SJSA1 (cell line): ENCODE measurements around the gene IGF2BP2. TPM values are rescaled to one million over a fixed set of nuclear protein-coding genes. Genes with fewer than 3 reads are reported as not detected.

Experiments
- DNase-seq, 2 experiments: peaks; one replicate each; pipeline ENCODE4 v3.0.0-alpha.2; 2015 to 2020; ENCODE audit warnings: low spot score in 2 of 2, low read depth in 1 of 2
- H3K27ac ChIP-seq: fragments of 250-450 bp; sonication (Bioruptor Pico); 2 replicates; pipeline ENCODE4 v1.5.1; 2020; ENCODE audit warnings: mild to moderate bottlenecking, moderate library complexity
- H3K27me3 ChIP-seq: fragments of 250-450 bp; sonication (Bioruptor Pico); replicated peaks from 2 replicates; pipeline ENCODE4 v1.5.1; 2020; ENCODE audit warnings: mild to moderate bottlenecking, moderate library complexity
- H3K36me3 ChIP-seq: fragments of 250-450 bp; sonication (Bioruptor Pico); 2 replicates; pipeline ENCODE4 v1.5.1; 2020; ENCODE audit warnings: mild to moderate bottlenecking
- H3K4me1 ChIP-seq: fragments of 250-450 bp; sonication (Bioruptor Pico); replicated peaks from 2 replicates; pipeline ENCODE4 v1.6.1; 2021; ENCODE audit warnings: mild to moderate bottlenecking
- H3K4me3 ChIP-seq: fragments of 250-450 bp; sonication (Bioruptor Pico); 2 replicates; pipeline ENCODE4 v1.5.1; 2020; ENCODE audit warnings: mild to moderate bottlenecking
- H3K9me3 ChIP-seq: fragments of 250-450 bp; sonication (Bioruptor Pico); replicated peaks from 2 replicates; pipeline ENCODE4 v1.5.1; 2020; ENCODE audit warnings: mild to moderate bottlenecking
- total RNA-seq: library from RNA; depleted of rRNA; stranded (reverse); fragments of >200 nt; shearing (Covaris generic); gene quantifications from 2 replicates; pipeline ENCODE4 v1.2.3, GENCODE V29; 2014; rRNA removed

Gene IGF2BP2
- total RNA-seq, 1 experiment from 2014 or later, result 96.5 TPM

- no peak overlapping the region for H3K27ac ChIP-seq
- H3K4me3 ChIP-seq, result no peak overlapping the region
- H3K9me3 ChIP-seq, result no peaks in the 10 kb centered on the region
These were observed 230.8 kb downstream of the IGF2BP2 start for GRCh38 chr3:185594073-185594472.

More at GRCh38 chr3:185594073-185594472, 230.8 kb downstream of the IGF2BP2 start:
- Histone ChIP-seq H3K4me1 (no peaks in the 10 kb centered on the region), H3K36me3 (peaks cover 19% of the 10 kb centered on the region), H3K27me3 (no peaks in the 10 kb centered on the region)
- DNase-seq, result no peak

Other genes with a start within 250 kb of the IGF2BP2 start
- 29.1 and 62.0 TPM in 2 replicates for gene SENP2, start 238.7 kb downstream of the IGF2BP2 start, total RNA-seq
- 157 and 210 TPM in 2 replicates for gene TRA2B, start 113.0 kb upstream of the IGF2BP2 start, total RNA-seq